WTC11 (cell line): ENCODE data around the gene MPDZ. TPM values are rescaled to one million over a fixed set of nuclear protein-coding genes. Genes with fewer than 3 reads are reported as not detected.

Source experiments
- ATAC-seq: fragments of 200-7000 bp; cut with Tn5 transposase; 2 replicates; pipeline ENCODE4 v1.10.0; 2021; ENCODE audit warnings: mild to moderate bottlenecking, moderate library complexity
- CTCF ChIA-PET: fragments of 300-600 bp; sonication (Branson Sonifier 250); formaldehyde crosslinking; loops from one replicate; lab custom pipeline; 2021; ENCODE audit warnings: antibody characterized with exemption; lab: Charles Lee
- POLR2A ChIA-PET: fragments of 350-600 bp; sonication (Branson Sonifier 250); formaldehyde crosslinking; loops from one replicate; lab custom pipeline; 2021; ENCODE audit warnings: antibody characterized with exemption; lab: Charles Lee
- DNase-seq: peaks from one replicate; pipeline ENCODE4 v3.0.0; 2021; ENCODE audit warnings: low spot score
- H3K27ac Mint-ChIP-seq: 2 replicates; pipeline ENCODE4 v1.8.0; 2021; ENCODE audit warnings: mixed read lengths
- H3K27me3 Mint-ChIP-seq: 2 replicates; pipeline ENCODE4 v1.8.0; 2021; ENCODE audit warnings: low read depth, mild to moderate bottlenecking, moderate library complexity, mixed read lengths
- H3K36me3 Mint-ChIP-seq: 2 replicates; pipeline ENCODE4 v1.8.0; 2021; ENCODE audit warnings: mixed read lengths
- H3K4me1 Mint-ChIP-seq: 2 replicates; pipeline ENCODE4 v1.8.0; 2022; ENCODE audit warnings: mixed read lengths
- H3K4me3 Mint-ChIP-seq: 2 replicates; pipeline ENCODE4 v1.8.0; 2021; ENCODE audit warnings: mild to moderate bottlenecking, moderate library complexity, mixed read lengths
- H3K9me3 Mint-ChIP-seq: 2 replicates; pipeline ENCODE4 v1.8.0; 2021; ENCODE audit warnings: mixed read lengths
- CBFB ChIP-seq: sonication (generic); formaldehyde crosslinking; IDR thresholded peaks from 2 replicates; pipeline ENCODE4 v1.8.1; 2022; ENCODE audit warnings: mild to moderate bottlenecking, low read depth, missing genetic modification reagents
- E2F4 ChIP-seq: sonication (generic); formaldehyde crosslinking; IDR thresholded peaks from 2 replicates; pipeline ENCODE4 v1.8.1; 2022; ENCODE audit warnings: low read depth, mild to moderate bottlenecking, moderate library complexity, missing genetic modification reagents, borderline replicate concordance
- E2F5 ChIP-seq: sonication (generic); formaldehyde crosslinking; IDR thresholded peaks from 2 replicates; pipeline ENCODE4 v1.8.1; 2022; ENCODE audit warnings: mild to moderate bottlenecking, moderate library complexity, missing genetic modification reagents
- FOXJ3 ChIP-seq: sonication (generic); formaldehyde crosslinking; IDR thresholded peaks from 2 replicates; pipeline ENCODE4 v1.9.0; 2021; ENCODE audit warnings: missing genetic modification reagents, mild to moderate bottlenecking, borderline replicate concordance
- FOXK1 ChIP-seq: sonication (generic); formaldehyde crosslinking; IDR thresholded peaks from 2 replicates; pipeline ENCODE4 v1.8.0; 2022; ENCODE audit warnings: mild to moderate bottlenecking, moderate library complexity, missing genetic modification reagents
- FOXP1 ChIP-seq: sonication (generic); formaldehyde crosslinking; IDR thresholded peaks from 2 replicates; pipeline ENCODE4 v1.8.0; 2022; ENCODE audit warnings: missing genetic modification reagents, mild to moderate bottlenecking, moderate library complexity, borderline replicate concordance
- GABPB1 ChIP-seq: sonication (generic); formaldehyde crosslinking; IDR thresholded peaks from 2 replicates; pipeline ENCODE4 v1.8.1; 2023; ENCODE audit warnings: mild to moderate bottlenecking, missing genetic modification reagents
- HMGA2 ChIP-seq: fragments of 250-450 bp; sonication (Bioruptor Pico); IDR thresholded peaks from 2 replicates; pipeline ENCODE4 v1.4.0; 2021; ENCODE audit warnings: mild to moderate bottlenecking, moderate library complexity
- IRF1 ChIP-seq: sonication (generic); formaldehyde crosslinking; IDR thresholded peaks from 2 replicates; pipeline ENCODE4 v1.8.0; 2023; ENCODE audit warnings: missing genetic modification reagents
- JAZF1 ChIP-seq: fragments of 250-450 bp; sonication (Bioruptor Pico); IDR thresholded peaks from 2 replicates; pipeline ENCODE4 v1.9.0; 2021; ENCODE audit warnings: moderate library complexity, mild to moderate bottlenecking, inconsistent platforms
- JUN ChIP-seq: sonication (generic); formaldehyde crosslinking; IDR thresholded peaks from 2 replicates; pipeline ENCODE4 v1.8.0; 2023; ENCODE audit warnings: mild to moderate bottlenecking, missing genetic modification reagents
- MLX ChIP-seq: sonication (generic); formaldehyde crosslinking; IDR thresholded peaks from 2 replicates; pipeline ENCODE4 v1.8.1; 2023; ENCODE audit warnings: mild to moderate bottlenecking, missing genetic modification reagents, moderate library complexity
- NR1H2 ChIP-seq: sonication (generic); formaldehyde crosslinking; IDR thresholded peaks from 2 replicates; pipeline ENCODE4 v1.9.0; 2021; ENCODE audit warnings: mild to moderate bottlenecking, moderate library complexity, missing genetic modification reagents
- OVOL2 ChIP-seq: fragments of 250-450 bp; sonication (Bioruptor Pico); IDR thresholded peaks from 2 replicates; pipeline ENCODE4 v1.9.0; 2021; ENCODE audit warnings: mild to moderate bottlenecking, borderline replicate concordance
- RORB ChIP-seq: fragments of 250-450 bp; sonication (Bioruptor Pico); IDR thresholded peaks from 2 replicates; pipeline ENCODE4 v1.9.0; 2021; ENCODE audit warnings: mild to moderate bottlenecking
- SP1 ChIP-seq: sonication (generic); formaldehyde crosslinking; conservative IDR thresholded peaks from 2 replicates; pipeline ENCODE4 v1.8.1; 2022; ENCODE audit warnings: missing genetic modification reagents
- TCF7 ChIP-seq: sonication (generic); formaldehyde crosslinking; IDR thresholded peaks from 2 replicates; pipeline ENCODE4 v1.8.0; 2022; ENCODE audit warnings: mild to moderate bottlenecking, low read depth, missing genetic modification reagents, moderate library complexity
- ZBTB21 ChIP-seq: sonication (generic); formaldehyde crosslinking; IDR thresholded peaks from 2 replicates; pipeline ENCODE4 v1.8.1; 2023; ENCODE audit warnings: mild to moderate bottlenecking, missing genetic modification reagents, borderline replicate concordance
- ZNF121 ChIP-seq: sonication (generic); formaldehyde crosslinking; IDR thresholded peaks from 2 replicates; pipeline ENCODE4 v1.8.0; 2023; ENCODE audit warnings: missing genetic modification reagents
- ZNF423 ChIP-seq: fragments of 250-450 bp; sonication (Bioruptor Pico); IDR thresholded peaks from 2 replicates; pipeline ENCODE4 v2.1.2; 2022; ENCODE audit warnings: mild to moderate bottlenecking, moderate library complexity
- total RNA-seq: library from RNA; stranded (reverse); gene quantifications from 3 replicates; pipeline ENCODE4 v1.2.3, GENCODE V29; 2021

MPDZ gene
- total RNA-seq, 1 experiment from 2014 or later: 38.5 TPM

GRCh38 chr9:13145340-13145739 lies 134.2 kb downstream of the MPDZ start (continued):
- TF ChIP-seq ZBTB21 (CRISPR knock-in tag) (no peak), E2F4 (CRISPR knock-in tag) (no peak), HMGA2 (CRISPR knock-in tag) (no peak)

GRCh38 chr9:13144166-13144775 lies 135.2 kb downstream of the MPDZ start:
- Mint-ChIP-seq H3K36me3 (peaks cover 6% of the 10 kb centered on the region), H3K4me1 (peaks cover 25% of the 10 kb centered on the region), H3K9me3 (no peaks in the 10 kb centered on the region), H3K27ac (peak overlapping the region; percentile 0; the same call in 1 of the 2 replicates), H3K27me3 (no peaks in the 10 kb centered on the region), H3K4me3 (no peak overlapping the region)
- ATAC-seq (peak; percentile 36; the same call in 1 of the 2 replicates), DNase-seq (no peak)
- ChIA-PET POLR2A (no interaction called here), CTCF (interaction anchor here (0.6 kb wide), 1 partner anchor 22 kb away, joined by 5 read pairs; no protein-coding TSS in a partner anchor)
- TF ChIP-seq IRF1 (CRISPR knock-in tag) (no peak), MLX (CRISPR knock-in tag) (no peak)

- H3K27ac Mint-ChIP-seq: 0 out of 2 replicates have a peak overlapping the region, but pooled peaks have one; percentile 11
- DNase-seq: no peak
- no peak for ATAC-seq
- CTCF ChIA-PET: no interaction called here
- POLR2A ChIA-PET: no interaction called here
- H3K4me3 Mint-ChIP-seq: no peak overlapping the region
- no peak for TF ChIP-seq OVOL2 (CRISPR knock-in tag)
- no peak for TF ChIP-seq SP1 (CRISPR knock-in tag)
- TF ChIP-seq CBFB (CRISPR knock-in tag): no peak
- TF ChIP-seq ZNF423 (CRISPR knock-in tag): no peak
- TF ChIP-seq JAZF1 (CRISPR knock-in tag): no peak
- TF ChIP-seq FOXK1: no peak
- TF ChIP-seq JUN: no peak
- TF ChIP-seq GABPB1: no peak
- no peak for TF ChIP-seq NR1H2 (CRISPR knock-in tag)
- no peak for TF ChIP-seq FOXP1
- TF ChIP-seq FOXJ3 (CRISPR knock-in tag): no peak
- no peak for TF ChIP-seq ZNF121 (CRISPR knock-in tag)
- TF ChIP-seq RORB (CRISPR knock-in tag): no peak
- no peak for TF ChIP-seq TCF7 (CRISPR knock-in tag)
- no peak for TF ChIP-seq E2F5 (CRISPR knock-in tag)
- TF ChIP-seq, all 79 proteins: peak for 0
- peaks cover 6% of the 10 kb centered on the region for H3K36me3 Mint-ChIP-seq
- peaks cover 25% of the 10 kb centered on the region for H3K4me1 Mint-ChIP-seq
- H3K27me3 Mint-ChIP-seq: no peaks in the 10 kb centered on the region
- H3K9me3 Mint-ChIP-seq: no peaks in the 10 kb centered on the region
These were observed 136.2 kb downstream of the MPDZ start for GRCh38 chr9:13143281-13143680.
